ENCODE data around the gene FLG2. TPM values are rescaled to one million over a fixed set of nuclear protein-coding genes. Genes with fewer than 3 reads are reported as not detected.

FLG2 gene
- total and polyA plus RNA-seq, 2 of the 4 experiments (the other 2 are of a cell fraction): 0.02 TPM; not detected in 1

GRCh38 chr1:152367436-152367835 is 7.6 kb upstream of the FLG2 start:
- in situ Hi-C loops (cut with MboI; ENCODE audit: low sequenced_read_pairs): no loop called here
- no peak overlapping the region for H2BK15ac ChIP-seq (ENCODE audit: low read depth, low read length)
- H4K91ac ChIP-seq (ENCODE audit: insufficient read depth, low read depth, low read length): no peak overlapping the region
- no peaks in the 10 kb centered on the region for H3K27me3 ChIP-seq (ENCODE audit: control insufficient read depth, insufficient read depth, low read length)
- H3K14ac ChIP-seq (replicated peaks; ENCODE audit: low read depth, low read length): no peak overlapping the region
- ATAC-seq (ENCODE audit: low read depth): no peak
- no CpG with 5 or more reads among the region's 1 CpG for WGBS, 2 experiments (ENCODE audit: extremely low coverage in 2 of 2, insufficient read length in 1 of 2)
- no peak overlapping the region for H3K56ac ChIP-seq (ENCODE audit: extremely low read depth, insufficient read depth, low read length)
- TF ChIP-seq SMC3 (IDR thresholded peaks at IDR 0.05; ENCODE audit: low read depth, low read length): no peak
- no peak for TF ChIP-seq RAD21 (IDR thresholded peaks at IDR 0.05; ENCODE audit: low read length)
- TF ChIP-seq ELK1 (IDR thresholded peaks at IDR 0.05; ENCODE audit: borderline replicate concordance, low read depth, low read length): no peak
- no peak for TF ChIP-seq BHLHE40 (IDR thresholded peaks at IDR 0.05; ENCODE audit: low read depth, low read length)
- TF ChIP-seq MXI1 (IDR thresholded peaks at IDR 0.05; ENCODE audit: borderline replicate concordance, low read depth, low read length): no peak
- TF ChIP-seq MAZ (IDR thresholded peaks at IDR 0.05; ENCODE audit: borderline replicate concordance, low read depth, low read length): no peak
- TF ChIP-seq USF2 (IDR thresholded peaks at IDR 0.05; ENCODE audit: low read depth, low read length): no peak
- TF ChIP-seq POLR2A (IDR thresholded peaks at IDR 0.05; ENCODE audit: low read depth, low read length): no peak
- no peak for TF ChIP-seq FOS (IDR thresholded peaks at IDR 0.05; ENCODE audit: low read depth, low read length)
- TF ChIP-seq MAFK (IDR thresholded peaks at IDR 0.05; ENCODE audit: low read depth, low read length): no peak
- no peak for TF ChIP-seq RFX5 (IDR thresholded peaks at IDR 0.05; ENCODE audit: low read depth, low read length)
- no peak for TF ChIP-seq CHD1 (IDR thresholded peaks at IDR 0.05; ENCODE audit: low read depth, low read length)
- TF ChIP-seq RCOR1 (IDR thresholded peaks at IDR 0.05; ENCODE audit: insufficient replicate concordance, low read length): no peak
- TF ChIP-seq CTCF (conservative IDR thresholded peaks at IDR 0.05; ENCODE audit: low read depth, low read length): no peak
- H4K8ac ChIP-seq (ENCODE audit: low read depth in 2 of 2, low read length in 2 of 2): no peak overlapping the region
- H2AK5ac ChIP-seq (ENCODE audit: low read depth, low read length): no peak overlapping the region
- no peak overlapping the region for H4K5ac ChIP-seq (ENCODE audit: low read depth, low read length)
- intact Hi-C loops (cut with micrococcal nuclease): no loop called here
- no peak overlapping the region for H3K18ac ChIP-seq (ENCODE audit: low read depth, low read length)
- no peak overlapping the region for H2BK20ac ChIP-seq (ENCODE audit: low read depth, low read length)
- no peak overlapping the region for H3K4me2 ChIP-seq (ENCODE audit: low read depth, low read length)
- no TSS peak for BruUV-seq (replicated peaks)
- H2AK9ac ChIP-seq (replicated peaks; ENCODE audit: low read depth, low read length, poor library complexity): no peak overlapping the region
- H3K9me3 ChIP-seq (ENCODE audit: control insufficient read depth, insufficient read depth, low read length): no peaks in the 10 kb centered on the region
- H3K23ac ChIP-seq (ENCODE audit: low read depth, low read length): no peak overlapping the region
- no peaks in the 10 kb centered on the region for H4K20me1 ChIP-seq (ENCODE audit: insufficient read depth, low read length)
- no peak overlapping the region for H2AFZ ChIP-seq (replicated peaks; ENCODE audit: low read length, poor library complexity)
- no peak overlapping the region for H2BK120ac ChIP-seq (ENCODE audit: low read depth, low read length)
- CTCF ChIA-PET: no interaction called here
- H3K4me1 ChIP-seq (ENCODE audit: control insufficient read depth, insufficient read depth, low read length): no peaks in the 10 kb centered on the region
- dilution Hi-C loops (cut with HindIII; ENCODE audit: low sequenced_read_pairs, unreplicated experiment): no loop called here
- no peak overlapping the region for H3K27ac ChIP-seq (ENCODE audit: insufficient read depth, low read length)
- H3K79me1 ChIP-seq (ENCODE audit: low read depth in 1 of 2, low read length in 2 of 2): no peaks in the 10 kb centered on the region
- H3K9me1 ChIP-seq (ENCODE audit: insufficient read depth, low read length): no peaks in the 10 kb centered on the region
- no peak for DNase-seq
- POLR2A ChIA-PET (ENCODE audit: unreplicated experiment): no interaction called here
- no peak overlapping the region for H3K9ac ChIP-seq (ENCODE audit: low read depth, low read length)
- H3K4ac ChIP-seq (ENCODE audit: low read depth, low read length): no peak overlapping the region
- H2BK5ac ChIP-seq (ENCODE audit: low read depth, low read length, poor library complexity, severe bottlenecking): no peak overlapping the region
- H3K4me3 ChIP-seq (ENCODE audit: insufficient read depth, low read depth, low read length): no peak overlapping the region
- H3K36me3 ChIP-seq (ENCODE audit: control insufficient read depth, insufficient read depth, low read length): no peaks in the 10 kb centered on the region
